Loucy (cell line): ENCODE measurements around the gene STARD13.

Source experiments
- EZH2phosphoT487 ChIP-seq: fragments of 200-600 bp; IDR thresholded peaks from 2 replicates; pipeline ENCODE4 v1.6.1; 2018; ENCODE audit warnings: antibody characterized with exemption, mild to moderate bottlenecking, moderate library complexity, borderline replicate concordance
- TF ChIP-seq, protein P1 (sequence below): fragments of 200-600 bp; sonication (generic); conservative IDR thresholded peaks from 2 replicates; pipeline ENCODE4 v1.5.1; 2014; ENCODE audit warnings: mild to moderate bottlenecking, antibody characterized with exemption, low read length

- TF ChIP-seq, protein P1, sequence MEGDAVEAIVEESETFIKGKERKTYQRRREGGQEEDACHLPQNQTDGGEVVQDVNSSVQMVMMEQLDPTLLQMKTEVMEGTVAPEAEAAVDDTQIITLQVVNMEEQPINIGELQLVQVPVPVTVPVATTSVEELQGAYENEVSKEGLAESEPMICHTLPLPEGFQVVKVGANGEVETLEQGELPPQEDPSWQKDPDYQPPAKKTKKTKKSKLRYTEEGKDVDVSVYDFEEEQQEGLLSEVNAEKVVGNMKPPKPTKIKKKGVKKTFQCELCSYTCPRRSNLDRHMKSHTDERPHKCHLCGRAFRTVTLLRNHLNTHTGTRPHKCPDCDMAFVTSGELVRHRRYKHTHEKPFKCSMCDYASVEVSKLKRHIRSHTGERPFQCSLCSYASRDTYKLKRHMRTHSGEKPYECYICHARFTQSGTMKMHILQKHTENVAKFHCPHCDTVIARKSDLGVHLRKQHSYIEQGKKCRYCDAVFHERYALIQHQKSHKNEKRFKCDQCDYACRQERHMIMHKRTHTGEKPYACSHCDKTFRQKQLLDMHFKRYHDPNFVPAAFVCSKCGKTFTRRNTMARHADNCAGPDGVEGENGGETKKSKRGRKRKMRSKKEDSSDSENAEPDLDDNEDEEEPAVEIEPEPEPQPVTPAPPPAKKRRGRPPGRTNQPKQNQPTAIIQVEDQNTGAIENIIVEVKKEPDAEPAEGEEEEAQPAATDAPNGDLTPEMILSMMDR: peak; percentile 57
- no peak for TF ChIP-seq EZH2phosphoT487
Observed at GRCh38 chr13:33057019-33057780, 228.4 kb downstream of the STARD13 start.
